Body of pancreas (tissue), 4 donors: Measurements from ENCODE around the gene TEX26.

ENCODE experiments used
- CTCF ChIP-seq, 7 experiments: fragments of 450-650 bp in 4 of 7; fragments of 200-600 bp in 3 of 7; sonication (generic) in 3 of 7; IDR thresholded peaks; one replicate each; pipeline ENCODE4 v1.5.1; 2016 to 2019; ENCODE audit warnings: antibody characterized with exemption in 7 of 7
- POLR2A ChIP-seq, 3 donors: fragments of 450-650 bp; IDR thresholded peaks; one replicate each; pipeline ENCODE4 v1.6.1; 2016; ENCODE audit warnings: antibody characterized with exemption in 3 of 3, mild to moderate bottlenecking in 2 of 3

DNA sequence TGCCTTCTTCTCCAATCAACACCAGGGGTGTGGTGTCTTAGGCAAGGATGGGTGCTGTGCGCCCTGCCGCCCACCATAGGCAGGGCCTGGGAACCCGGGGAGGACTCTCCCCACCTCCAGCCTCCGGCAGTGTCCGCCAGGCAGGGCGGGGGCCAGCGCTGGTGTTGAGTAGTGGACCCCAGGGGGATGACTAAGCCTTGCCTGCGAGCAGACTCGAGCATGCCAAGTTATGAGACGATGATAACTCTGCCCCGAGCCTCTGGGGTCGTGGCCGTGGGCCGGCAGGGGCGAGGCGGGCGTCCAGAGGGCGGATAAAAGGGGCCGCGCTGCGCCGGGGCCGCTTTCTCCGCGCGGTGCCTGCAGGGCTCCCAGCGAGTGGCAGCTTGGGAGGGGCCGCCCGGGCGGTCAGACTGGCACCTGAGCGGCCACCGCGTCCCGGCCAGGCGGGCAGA is 26.5 kb upstream of the TEX26 start, which contains the start of gene MEDAG:
- no peak for TF ChIP-seq POLR2A (IDR thresholded peaks at IDR 0.05)
- TF ChIP-seq CTCF (IDR thresholded peaks at IDR 0.05): no peak
